Measurements from ENCODE around the gene ROCK2. TPM values are rescaled to one million over a fixed set of nuclear protein-coding genes. Genes with fewer than 3 reads are reported as not detected.

Gene ROCK2
- total RNA-seq, 1 donor from 2014 or later: 20.0 TPM

GRCh38 chr2:11348209-11348749 lies 3.8 kb upstream of the ROCK2 start:
- no peaks in the 10 kb centered on the region for H3K36me3 ChIP-seq (ENCODE audit: control insufficient read depth, insufficient read depth, low read length)
- no peak for DNase-seq (ENCODE audit: low read depth)
- no peak for FAIRE-seq
- H3K27me3 ChIP-seq (ENCODE audit: control insufficient read depth, insufficient read depth, low read length): no peaks in the 10 kb centered on the region
- no peak for TF ChIP-seq CTCF (IDR thresholded peaks at IDR 0.05; ENCODE audit: insufficient read depth, low read length, severe bottlenecking)
- no peak overlapping the region for H3K4me3 ChIP-seq (ENCODE audit: low read depth, low read length)

GRCh38 chr2:11347403-11347959 lies 3.0 kb upstream of the ROCK2 start:
- FAIRE-seq: no peak
- H3K4me3 ChIP-seq (ENCODE audit: low read depth, low read length): no peak overlapping the region
- no peak for DNase-seq (ENCODE audit: low read depth)
- H3K27me3 ChIP-seq (ENCODE audit: control insufficient read depth, insufficient read depth, low read length): no peaks in the 10 kb centered on the region
- TF ChIP-seq CTCF (IDR thresholded peaks at IDR 0.05; ENCODE audit: insufficient read depth, low read length, severe bottlenecking): no peak
- no peaks in the 10 kb centered on the region for H3K36me3 ChIP-seq (ENCODE audit: control insufficient read depth, insufficient read depth, low read length)

- DNase-seq (ENCODE audit: low read depth): no peak
- FAIRE-seq: no peak
- no peaks in the 10 kb centered on the region for H3K27me3 ChIP-seq (ENCODE audit: control insufficient read depth, insufficient read depth, low read length)
- no peak for TF ChIP-seq CTCF (IDR thresholded peaks at IDR 0.05; ENCODE audit: insufficient read depth, low read length, severe bottlenecking)
- H3K4me3 ChIP-seq (ENCODE audit: low read depth, low read length): no peak overlapping the region
- H3K36me3 ChIP-seq (ENCODE audit: control insufficient read depth, insufficient read depth, low read length): no peaks in the 10 kb centered on the region
Observed at GRCh38 chr2:11346023-11346482, 1.6 kb upstream of the ROCK2 start.

- TF ChIP-seq CTCF (IDR thresholded peaks at IDR 0.05; ENCODE audit: insufficient read depth, low read length, severe bottlenecking): no peak
- DNase-seq (ENCODE audit: low read depth) (peak; percentile 21), FAIRE-seq (no peak)
- Histone ChIP-seq H3K27me3 (ENCODE audit: control insufficient read depth, insufficient read depth, low read length) (no peaks in the 10 kb centered on the region), H3K4me3 (ENCODE audit: low read depth, low read length) (peak overlapping the region; percentile 72), H3K36me3 (ENCODE audit: control insufficient read depth, insufficient read depth, low read length) (no peaks in the 10 kb centered on the region)
Observed at GRCh38 chr2:11344956-11345677, 681 bp upstream of the ROCK2 start.

- no peaks in the 10 kb centered on the region for H3K36me3 ChIP-seq (ENCODE audit: control insufficient read depth, insufficient read depth, low read length)
- no peaks in the 10 kb centered on the region for H3K27me3 ChIP-seq (ENCODE audit: control insufficient read depth, insufficient read depth, low read length)
- no peak for TF ChIP-seq CTCF (IDR thresholded peaks at IDR 0.05; ENCODE audit: insufficient read depth, low read length, severe bottlenecking)
- FAIRE-seq (no peak), DNase-seq (ENCODE audit: low read depth) (peak; percentile 23)
- H3K4me3 ChIP-seq (ENCODE audit: low read depth, low read length): peak overlapping the region; percentile 72
Observed at GRCh38 chr2:11343650-11344341, 640 bp downstream of the ROCK2 start.

All from bronchial epithelial cell (primary cell).